ENCODE measurements around the gene VSIG10.
A peak's percentile ranks its signal among the peaks of the same experiment; 100 is the strongest.
"Not testable (repeated sequence)": the region's sequence is repeated elsewhere in the genome, so short reads cannot be mapped to it uniquely, and the experiment has no call there.

The VSIG10 gene

DNA sequence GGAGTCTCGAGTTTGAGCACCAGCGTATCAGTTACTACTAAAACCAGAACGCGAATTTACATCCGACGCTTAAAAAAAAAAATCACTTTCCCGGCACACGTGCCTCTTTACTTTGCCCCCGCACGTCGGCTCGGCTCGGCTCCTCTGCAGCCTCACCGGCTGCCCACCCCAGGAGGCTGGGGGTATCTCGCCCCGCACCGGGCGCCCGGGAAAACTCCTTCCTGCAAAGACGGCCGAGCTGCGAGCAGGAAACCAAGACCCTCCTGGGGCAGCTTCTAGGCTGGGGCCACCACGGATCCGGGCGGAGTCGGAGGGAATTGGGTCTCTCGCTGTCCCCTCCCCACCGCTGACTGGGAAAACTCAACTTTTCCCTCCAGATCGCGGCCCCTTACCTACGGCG, 610 bp downstream of the VSIG10 start:
- DNase-seq: no peak

DNA sequence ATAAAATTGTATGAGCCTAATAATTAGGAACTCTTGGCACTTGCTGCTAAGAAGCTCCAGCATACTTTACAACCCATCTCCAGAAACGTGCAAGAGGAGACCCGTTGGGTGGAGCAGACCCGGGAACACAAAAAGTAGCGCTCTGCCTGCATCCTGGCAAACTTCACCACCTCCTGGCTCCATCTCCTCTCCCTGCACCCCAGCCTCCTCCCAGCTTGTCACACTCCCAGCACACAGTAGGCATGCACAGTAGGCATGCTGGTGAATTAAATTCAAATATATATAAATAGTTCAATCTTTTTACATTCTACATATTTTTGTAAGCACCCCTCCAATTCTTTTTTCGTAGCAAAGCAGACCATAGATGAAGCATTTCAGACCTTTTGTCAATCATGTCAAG, 1.2 kb downstream of the VSIG10 start:
- DNase-seq: no peak

DNA sequence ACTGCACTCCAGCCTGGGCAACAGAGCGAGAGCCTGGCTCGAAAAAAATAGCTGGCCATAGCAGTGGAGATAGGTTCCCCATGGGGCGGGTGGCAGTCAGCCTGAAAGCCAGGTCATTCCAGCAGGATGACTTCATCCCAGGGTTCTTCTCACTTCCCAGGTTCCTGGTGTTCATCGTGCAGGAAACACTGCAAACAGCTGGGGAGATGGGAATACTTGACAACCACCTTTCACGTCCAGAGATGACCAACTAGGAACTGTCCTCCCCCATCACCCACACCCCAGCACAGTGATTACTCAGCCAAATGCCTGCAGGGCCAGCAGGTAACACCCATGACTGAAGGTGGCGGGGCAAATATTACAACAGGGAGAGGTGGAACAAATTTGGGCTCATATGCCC, 1.7 kb downstream of the VSIG10 start:
- DNase-seq: no peak

- DNase-seq: no peak
Measured at GRCh38 chr12:118101051-118101450, 2.8 kb downstream of the VSIG10 start.

DNA sequence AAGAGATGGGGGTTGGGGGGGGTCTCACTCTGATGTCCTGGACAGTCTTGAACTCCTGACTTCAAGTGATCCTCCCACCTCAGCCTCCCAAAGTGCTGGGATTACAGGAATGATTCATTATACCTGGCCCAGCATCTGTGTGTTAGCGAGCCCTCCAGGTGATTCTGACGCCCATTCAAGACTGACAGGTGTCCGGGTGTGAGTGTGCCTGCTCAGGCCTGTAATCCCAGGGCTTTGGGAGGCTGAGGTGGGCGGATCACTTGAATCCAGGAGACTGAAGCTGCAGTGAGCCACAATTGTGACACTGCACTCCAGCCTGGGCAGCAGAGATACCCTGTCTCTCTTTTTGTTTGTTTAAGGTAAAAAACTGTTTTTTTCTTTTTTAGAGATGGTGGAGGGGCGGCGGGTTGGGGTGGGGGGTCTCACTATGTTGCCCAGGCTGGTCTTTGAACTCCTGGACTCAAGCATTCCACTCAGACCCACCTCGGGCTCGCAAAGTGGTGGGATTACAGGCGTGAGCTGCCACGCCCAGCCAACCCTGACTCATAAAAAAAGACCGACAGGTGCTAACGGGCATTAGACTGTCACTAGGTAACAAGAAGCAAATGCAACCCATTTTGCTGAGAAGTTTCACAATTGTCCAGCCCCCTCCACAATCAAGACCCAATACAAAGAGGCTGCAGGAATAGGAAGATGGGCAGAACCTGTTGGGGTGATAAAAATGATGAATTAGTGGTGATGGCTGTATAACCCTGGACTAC, 4.7 kb downstream of the VSIG10 start:
- no peak for DNase-seq

DNA sequence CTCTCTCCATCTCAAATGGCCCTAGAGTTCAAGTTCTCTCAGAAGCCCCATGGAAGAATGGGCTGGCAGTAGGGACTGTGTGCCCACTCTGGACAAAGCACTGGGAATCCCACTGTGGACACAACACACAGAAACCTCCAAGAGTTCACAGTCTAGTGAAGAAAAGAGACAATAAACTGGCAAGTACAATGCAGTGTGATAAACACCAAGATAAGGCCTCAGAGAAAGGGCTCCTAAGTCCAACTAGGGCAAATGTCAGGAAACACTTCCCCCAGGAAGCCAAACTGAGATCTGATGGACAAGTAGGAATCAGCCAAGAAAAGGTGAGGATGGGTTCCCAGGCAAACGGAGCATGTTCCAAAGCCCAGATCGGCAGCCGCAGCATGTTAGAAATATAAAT, 5.4 kb downstream of the VSIG10 start:
- DNase-seq: no peak

GRCh38 chr12:118094039-118094438, 9.8 kb downstream of the VSIG10 start:
- no peak for DNase-seq

GRCh38 chr12:118089782-118090181, 14.0 kb downstream of the VSIG10 start:
- no peak for DNase-seq

- DNase-seq: no peak
Measured at GRCh38 chr12:118082161-118082560, 21.6 kb downstream of the VSIG10 start.

DNA sequence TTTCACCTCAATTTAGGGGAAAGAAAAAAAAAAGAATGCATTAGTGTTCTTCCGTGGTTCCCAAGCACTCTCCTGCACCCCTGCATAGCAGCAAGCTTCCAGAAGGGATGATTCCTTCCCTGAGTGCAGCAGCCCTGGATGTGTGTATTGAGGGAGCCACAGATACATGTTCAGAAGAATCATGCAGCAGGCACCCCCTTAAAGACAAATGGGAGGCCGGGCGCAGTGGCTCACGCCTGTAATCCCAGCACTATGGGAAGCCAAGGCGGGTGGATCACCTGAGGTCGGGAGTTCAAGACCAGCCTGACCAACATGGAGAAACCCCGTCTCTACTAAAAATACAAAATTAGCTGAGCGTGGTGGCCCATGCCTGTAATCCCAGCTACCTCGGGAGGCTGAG, 22.3 kb downstream of the VSIG10 start:
- not testable (repeated sequence) for DNase-seq

DNA sequence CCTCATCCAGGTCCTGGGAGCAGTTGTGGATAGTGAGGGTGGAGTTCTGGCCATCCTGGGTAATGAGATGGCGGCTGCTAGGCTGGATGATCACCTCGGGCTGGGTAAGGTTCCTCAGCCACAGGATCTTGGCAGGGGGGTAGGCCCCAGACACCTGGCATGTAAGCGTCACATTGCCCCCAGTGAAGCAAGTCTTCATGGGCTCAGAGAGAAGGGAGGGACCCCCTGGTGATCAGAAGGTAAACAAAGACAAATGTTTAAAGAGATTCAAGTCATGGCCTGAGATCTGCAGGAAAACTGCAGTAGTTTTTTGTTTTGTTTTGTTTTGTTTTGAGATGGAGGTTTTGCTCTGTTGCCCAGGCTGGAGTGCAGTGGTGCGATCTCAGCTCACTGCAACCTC, 30.0 kb downstream of the VSIG10 start:
- DNase-seq: no peak

DNA sequence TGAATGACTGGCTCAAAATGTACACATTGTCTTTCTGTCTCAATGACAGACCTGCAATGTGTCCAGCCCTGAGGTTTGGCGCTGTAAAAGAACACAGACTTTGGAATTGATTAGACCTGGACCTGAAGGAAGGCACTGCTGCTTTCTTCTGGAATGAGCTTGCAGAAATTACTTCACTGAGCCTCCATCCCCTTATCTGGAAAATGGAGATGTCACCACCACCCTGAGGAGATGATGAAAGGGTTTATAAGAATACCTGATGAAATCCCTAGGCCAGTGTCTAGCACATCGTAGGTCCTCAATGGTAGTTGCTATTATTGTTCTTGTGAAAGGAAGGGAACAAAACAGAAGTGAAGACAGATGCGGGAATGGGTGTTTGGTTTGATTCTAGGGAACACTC, 33.2 kb downstream of the VSIG10 start:
- no peak for DNase-seq

- no peak for DNase-seq
Measured at GRCh38 chr12:118068445-118068844, 35.4 kb downstream of the VSIG10 start.

GRCh38 chr12:118065380-118065779, 38.4 kb downstream of the VSIG10 start:
- DNase-seq: no peak

DNA sequence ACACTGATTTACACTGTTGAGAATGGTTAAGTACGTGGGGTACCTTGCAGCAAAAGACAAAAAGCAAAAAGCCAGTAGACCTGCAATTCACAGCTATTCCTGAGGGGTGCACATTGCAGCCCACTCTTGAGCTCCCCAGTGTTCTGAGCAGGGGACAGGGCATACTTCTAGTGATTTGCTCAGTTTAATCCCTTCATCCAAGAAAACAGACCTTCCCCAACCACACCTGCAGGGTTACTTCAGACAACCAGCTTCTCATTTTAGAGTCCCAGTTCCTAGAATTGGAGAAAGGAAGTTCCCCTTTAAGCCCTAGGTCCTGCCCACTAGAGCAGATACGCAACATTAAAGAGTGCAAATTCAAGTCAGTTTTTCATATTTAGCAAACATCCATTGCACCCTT, 39.2 kb downstream of the VSIG10 start:
- DNase-seq: peak; percentile 34

DNA sequence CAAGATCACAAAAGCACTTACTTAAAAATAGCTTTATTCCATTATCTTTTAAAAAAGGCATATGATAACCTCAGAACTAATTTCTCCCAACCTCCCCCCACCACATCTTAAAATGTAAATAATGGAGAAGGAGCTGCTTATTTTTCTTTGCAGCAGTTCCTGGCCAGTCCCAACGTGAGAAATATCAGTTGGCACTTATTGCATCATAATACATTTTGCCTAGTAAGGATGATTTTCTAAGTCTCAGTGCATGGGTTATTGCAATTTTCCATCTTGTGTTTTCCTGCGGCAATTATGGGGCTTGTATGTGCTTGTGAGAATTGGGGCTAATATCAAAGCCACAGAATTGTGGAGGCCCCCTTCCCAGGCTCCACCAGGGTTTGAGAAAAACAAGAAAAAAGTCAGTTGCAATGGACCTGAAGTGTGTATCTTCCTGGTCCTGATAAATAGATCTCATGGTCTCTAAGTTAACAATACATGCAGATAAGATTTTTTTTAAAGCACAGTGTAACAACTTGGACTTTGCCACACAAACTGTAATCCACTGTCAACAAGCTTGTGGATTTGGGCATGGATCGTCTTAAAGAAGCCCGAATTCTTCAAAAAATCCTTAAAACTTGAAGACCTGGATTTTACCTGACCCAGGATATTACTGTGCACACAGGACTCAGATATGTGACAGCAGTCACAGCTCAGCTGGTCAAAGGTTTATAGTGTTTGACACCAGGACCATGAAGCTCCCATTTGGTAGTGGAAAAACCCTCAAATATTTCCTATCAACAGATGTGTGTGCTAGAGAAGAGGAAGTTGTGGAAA, 40.0 kb downstream of the VSIG10 start:
- no peak for DNase-seq

- DNase-seq: peak; percentile 15
Measured at GRCh38 chr12:118061873-118062843, 41.7 kb downstream of the VSIG10 start.

DNA sequence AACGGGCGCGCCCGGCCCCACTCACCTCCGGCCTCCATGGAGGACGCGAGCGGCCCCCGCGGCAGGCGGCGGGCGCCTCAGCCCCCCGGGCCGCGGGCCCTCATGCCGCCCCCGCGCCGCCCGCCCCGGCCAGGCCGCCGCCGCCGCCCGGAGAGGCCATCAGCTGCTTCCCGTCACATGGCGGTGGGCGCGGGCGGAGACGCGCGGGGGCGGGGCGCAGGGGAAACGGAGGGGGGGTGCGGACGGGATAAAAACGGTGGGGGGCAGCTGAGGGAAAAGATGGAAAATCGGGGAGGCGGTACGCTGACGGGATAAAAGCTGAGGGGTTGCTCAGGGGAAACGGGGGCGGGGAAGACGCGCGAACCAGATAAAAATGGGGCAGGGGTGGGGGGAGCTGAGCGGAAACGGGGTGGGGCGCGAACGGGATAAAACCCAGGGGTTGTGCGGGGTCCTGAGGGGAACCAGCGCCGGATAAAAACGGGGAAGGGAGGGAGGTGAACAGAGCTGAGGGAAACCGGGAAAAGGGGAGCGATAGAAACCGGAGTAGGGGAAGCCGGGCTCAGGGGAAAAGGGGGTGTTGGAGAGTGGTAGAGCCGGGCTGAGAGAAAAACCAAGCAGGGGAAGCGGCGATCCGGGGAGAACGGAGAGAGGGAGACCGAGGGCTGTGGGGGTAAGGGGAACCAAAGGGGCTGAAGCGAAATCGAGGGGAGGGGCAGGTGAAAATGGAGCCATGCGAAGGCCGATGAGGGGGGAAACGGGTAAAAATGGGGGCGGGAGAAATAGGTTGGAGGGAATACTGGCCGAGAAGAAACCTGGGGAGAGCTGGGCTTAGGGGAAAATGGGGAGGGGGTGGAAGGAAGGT, 42.6 kb downstream of the VSIG10 start, which contains the start of gene WSB2:
Gene WSB2 (minus strand): TSS at position 169 of the 862 bp plus-strand sequence. CDS start 131 bp downstream, at position 38.
- peak; percentile 60 for DNase-seq

DNA sequence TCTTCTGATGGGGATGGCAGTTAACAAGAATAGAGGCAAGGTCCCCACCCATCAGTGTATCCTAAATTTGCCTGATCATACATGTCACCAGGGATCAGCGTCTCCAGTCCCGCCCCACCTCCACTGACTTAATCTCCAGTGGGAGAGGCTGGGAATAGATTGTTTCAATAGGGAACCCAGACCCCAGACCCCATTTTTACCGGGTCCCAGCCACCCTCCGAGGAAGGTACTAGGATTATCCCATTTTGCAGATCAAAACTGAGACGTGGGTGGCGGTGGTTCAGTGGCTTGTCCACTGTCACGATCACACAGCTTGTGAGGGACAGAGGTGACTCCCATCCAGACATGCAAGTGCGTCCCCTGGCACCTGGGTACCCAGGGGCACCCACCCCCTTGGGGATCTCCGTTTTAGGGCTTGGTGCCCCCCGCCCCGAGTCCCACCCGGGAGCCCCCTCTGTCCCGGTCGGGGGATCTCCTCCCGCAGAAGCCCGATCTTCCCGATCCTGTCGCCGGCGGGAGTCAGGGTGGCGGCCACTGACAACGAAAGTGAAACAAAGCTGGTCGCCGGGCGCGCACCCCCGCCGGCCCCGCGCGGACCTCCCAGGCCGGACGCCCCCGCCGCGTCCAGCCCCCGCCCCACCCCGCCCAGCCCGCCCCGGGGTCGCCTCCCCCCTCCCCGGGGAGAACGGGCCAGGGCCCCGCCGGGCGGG, 43.4 kb downstream of the VSIG10 start:
- peak; percentile 39 for DNase-seq

DNA sequence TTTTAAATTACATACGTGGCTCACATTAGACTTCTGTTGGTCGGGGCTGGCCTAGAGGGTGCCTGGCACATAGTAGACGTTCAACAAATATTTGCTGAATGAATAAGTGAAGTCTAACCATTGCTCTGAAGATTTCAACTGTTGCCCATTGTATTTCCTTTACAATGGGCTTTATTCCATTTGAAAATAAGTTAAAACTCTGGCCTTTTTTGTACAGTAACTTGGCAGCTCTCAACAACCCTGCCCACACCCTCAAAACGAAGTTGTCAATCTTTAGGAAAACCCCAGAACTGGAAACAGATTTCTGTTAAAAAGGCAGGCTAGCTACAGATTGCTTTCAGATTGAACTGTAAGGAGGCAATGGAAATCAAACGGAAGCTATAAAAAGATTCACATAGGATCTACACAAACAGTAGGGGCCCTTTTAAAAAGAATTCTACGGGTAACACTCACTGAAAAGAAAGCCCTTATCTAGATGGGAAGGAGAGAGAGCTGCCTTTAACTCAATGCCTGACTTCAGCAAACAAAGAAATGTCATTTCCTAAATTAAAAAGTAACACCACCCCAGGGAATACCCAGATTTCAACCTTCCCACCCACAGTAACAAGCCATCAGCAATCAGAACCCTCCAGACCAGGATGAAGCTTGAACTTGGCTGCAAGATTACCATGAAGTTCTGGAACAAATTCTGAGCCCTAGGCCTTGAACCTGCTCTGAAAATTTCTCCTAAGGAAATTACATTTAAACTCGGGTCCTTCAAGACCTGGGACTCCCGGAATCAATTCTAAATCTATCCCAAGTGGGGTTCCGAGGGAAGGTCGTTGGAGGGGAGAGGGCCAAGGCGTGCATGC, 44.2 kb downstream of the VSIG10 start:
- DNase-seq: peak; percentile 29

Measured in CD4-positive, alpha-beta T cell treated with Interleukin-10 for 1 hour (primary cell).